AG04449 (cell line): ENCODE measurements around the gene ALG12.

Experiments
- CTCF ChIA-PET: fragments of 350-600 bp; formaldehyde crosslinking; extraction: SDS; loops from one replicate; lab custom pipeline; 2021; ENCODE audit warnings: antibody characterized with exemption; lab: Yijun Ruan, JAX
- POLR2A ChIA-PET: fragments of 400-600, 350-600 bp; formaldehyde crosslinking; extraction: SDS; loops from one replicate; lab custom pipeline; 2020; ENCODE audit warnings: antibody characterized with exemption, inconsistent platforms; lab: Yijun Ruan, JAX
- DNase-seq: peaks from one replicate; pipeline ENCODE4 v3.0.0-alpha.2; 2010; ENCODE audit warnings: low read depth, low spot score
- H3K4me3 ChIP-seq: 2 replicates; pipeline ENCODE4 v1.5.1; 2011; ENCODE audit warnings: low read depth, mild to moderate bottlenecking, control low read depth, low read length
- TF ChIP-seq, protein P1 (sequence below): IDR thresholded peaks from one replicate; pipeline ENCODE4 v1.5.1; 2011; ENCODE audit warnings: mild to moderate bottlenecking, moderate library complexity, low read length, control low read depth, inconsistent platforms; ENCODE audit not compliant: insufficient read depth; ENCODE audit errors: missing control alignments

Gene ALG12

GRCh38 chr22:49883294-49883640, 35.0 kb downstream of the ALG12 start:
- no peak overlapping the region for H3K4me3 ChIP-seq
- DNase-seq, result no peak
- ChIA-PET POLR2A (no interaction called here), CTCF (no interaction called here)
- TF ChIP-seq, protein P1, sequence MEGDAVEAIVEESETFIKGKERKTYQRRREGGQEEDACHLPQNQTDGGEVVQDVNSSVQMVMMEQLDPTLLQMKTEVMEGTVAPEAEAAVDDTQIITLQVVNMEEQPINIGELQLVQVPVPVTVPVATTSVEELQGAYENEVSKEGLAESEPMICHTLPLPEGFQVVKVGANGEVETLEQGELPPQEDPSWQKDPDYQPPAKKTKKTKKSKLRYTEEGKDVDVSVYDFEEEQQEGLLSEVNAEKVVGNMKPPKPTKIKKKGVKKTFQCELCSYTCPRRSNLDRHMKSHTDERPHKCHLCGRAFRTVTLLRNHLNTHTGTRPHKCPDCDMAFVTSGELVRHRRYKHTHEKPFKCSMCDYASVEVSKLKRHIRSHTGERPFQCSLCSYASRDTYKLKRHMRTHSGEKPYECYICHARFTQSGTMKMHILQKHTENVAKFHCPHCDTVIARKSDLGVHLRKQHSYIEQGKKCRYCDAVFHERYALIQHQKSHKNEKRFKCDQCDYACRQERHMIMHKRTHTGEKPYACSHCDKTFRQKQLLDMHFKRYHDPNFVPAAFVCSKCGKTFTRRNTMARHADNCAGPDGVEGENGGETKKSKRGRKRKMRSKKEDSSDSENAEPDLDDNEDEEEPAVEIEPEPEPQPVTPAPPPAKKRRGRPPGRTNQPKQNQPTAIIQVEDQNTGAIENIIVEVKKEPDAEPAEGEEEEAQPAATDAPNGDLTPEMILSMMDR, result no peak

DNA sequence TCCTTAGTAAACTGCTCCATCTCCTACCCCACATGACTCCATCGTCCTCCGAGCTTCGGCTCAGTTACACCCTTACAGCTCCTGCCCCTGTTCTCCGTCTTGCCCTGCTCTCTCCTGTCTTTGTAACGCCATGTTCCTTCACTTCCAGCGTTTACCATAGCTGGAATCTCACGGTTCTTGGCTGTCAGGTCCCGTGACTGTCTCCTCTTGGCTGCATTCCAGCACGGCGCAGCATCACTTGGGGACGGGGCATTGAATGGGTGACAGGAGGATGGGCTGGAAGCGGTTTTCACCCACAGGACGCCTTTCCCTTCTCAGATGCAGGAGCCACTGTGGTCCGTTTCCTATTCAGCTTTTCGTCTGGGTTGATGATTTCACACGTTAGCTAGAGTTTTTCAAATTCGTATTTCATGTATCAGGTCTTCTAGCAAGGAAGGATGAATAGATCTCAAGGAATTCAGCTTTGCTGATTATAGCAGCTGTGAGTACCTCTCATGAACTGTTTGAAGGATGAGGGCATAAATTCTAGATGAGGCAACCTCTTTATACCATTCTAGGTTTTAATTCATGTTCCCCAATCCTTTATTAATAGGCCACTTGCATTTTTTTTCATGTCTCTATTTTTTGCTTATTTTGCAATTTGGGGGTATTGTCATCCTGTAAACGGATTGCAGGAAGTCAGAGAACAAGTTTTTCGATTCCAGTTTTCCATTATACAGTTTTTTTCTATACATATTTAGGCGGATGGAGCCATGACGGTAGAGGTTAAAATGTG, 35.5 kb downstream of the ALG12 start:
- POLR2A ChIA-PET, result no interaction called here
- CTCF ChIA-PET, result interaction anchor here (0.8 kb wide), 1 partner anchor 54 kb away, joined by 3 read pairs; no protein-coding TSS in a partner anchor
- TF ChIP-seq, protein P1, result no peak
- DNase-seq, result no peak
- H3K4me3 ChIP-seq, result no peak overlapping the region

DNA sequence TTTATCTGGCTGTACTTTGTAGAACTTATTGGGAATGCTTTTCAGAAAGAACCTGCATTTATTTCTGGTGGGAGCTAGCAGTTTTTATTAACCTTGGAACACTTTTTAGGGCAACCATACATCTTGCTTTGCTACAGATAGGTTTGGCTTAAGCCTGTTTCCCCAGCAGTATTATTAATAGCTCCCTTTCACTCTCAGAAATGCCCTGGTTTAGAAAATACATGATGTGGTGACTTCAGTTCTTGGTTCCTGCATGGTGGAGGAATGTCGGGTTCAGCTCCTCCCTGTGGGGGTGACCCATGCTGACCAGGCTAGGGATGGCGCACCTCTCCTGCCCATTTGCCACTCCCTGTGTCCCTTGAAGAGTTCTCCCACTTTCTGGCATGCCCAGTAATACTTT, 36.4 kb downstream of the ALG12 start:
- ChIA-PET POLR2A (no interaction called here), CTCF (interaction anchor here (1.8 kb wide), 1 partner anchor 11 kb away, joined by 5 read pairs; no protein-coding TSS in a partner anchor)
- no peak for DNase-seq
- H3K4me3 ChIP-seq, result no peak overlapping the region
- TF ChIP-seq, protein P1, result no peak

DNA sequence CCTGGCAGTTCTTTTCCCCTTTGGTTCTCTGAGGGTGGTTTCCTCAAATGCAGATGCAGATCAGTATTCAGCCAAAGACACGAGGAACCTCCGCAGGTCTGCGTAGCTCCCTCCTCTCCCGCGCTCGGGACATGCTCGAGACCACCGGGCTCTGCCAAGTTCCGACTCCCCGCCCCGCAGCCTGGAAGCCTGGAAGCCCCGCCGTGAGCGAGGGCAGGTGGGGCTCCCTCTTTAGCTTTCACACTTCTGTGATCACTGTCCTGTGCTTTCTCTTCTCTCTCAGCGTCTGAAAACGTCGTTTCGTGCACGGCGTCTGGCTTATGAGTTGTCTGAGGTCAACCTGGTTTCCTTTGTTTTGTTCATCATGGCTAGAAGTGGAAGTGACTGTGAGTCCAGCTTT, 38.0 kb downstream of the ALG12 start:
- POLR2A ChIA-PET, result no interaction called here
- TF ChIP-seq, protein P1, result no peak
- no peak for DNase-seq
- no peak overlapping the region for H3K4me3 ChIP-seq
- CTCF ChIA-PET, result interaction anchor here (1.1 to 1.8 kb wide), 2 partner anchors 9 kb away, joined by 3 to 5 read pairs; no protein-coding TSS in a partner anchor

DNA sequence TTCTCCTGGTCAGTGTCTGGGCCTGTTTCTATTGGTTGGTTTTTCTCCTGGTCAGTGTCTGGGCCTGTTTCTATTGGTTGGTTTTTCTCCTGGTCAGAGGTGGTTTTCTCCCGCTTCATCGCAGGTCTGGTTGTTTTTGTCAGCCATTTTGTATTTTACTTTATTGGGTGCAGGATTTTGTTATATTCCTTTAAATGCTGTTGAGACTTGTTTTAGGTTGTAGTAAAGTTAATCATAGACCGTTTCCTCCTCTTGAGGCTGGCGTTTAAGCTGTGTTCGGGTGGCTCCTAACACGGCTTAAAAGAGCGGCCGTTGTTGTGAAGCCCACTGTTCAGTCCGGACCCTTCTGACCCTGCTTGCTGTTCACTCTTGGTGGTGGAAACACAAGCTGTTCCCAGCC, 38.4 kb downstream of the ALG12 start:
- TF ChIP-seq, protein P1, result no peak
- ChIA-PET CTCF (interaction anchor here (1.1 kb wide), 1 partner anchor 9 kb away, joined by 3 read pairs; no protein-coding TSS in a partner anchor), POLR2A (no interaction called here)
- no peak for DNase-seq
- no peak overlapping the region for H3K4me3 ChIP-seq

DNA sequence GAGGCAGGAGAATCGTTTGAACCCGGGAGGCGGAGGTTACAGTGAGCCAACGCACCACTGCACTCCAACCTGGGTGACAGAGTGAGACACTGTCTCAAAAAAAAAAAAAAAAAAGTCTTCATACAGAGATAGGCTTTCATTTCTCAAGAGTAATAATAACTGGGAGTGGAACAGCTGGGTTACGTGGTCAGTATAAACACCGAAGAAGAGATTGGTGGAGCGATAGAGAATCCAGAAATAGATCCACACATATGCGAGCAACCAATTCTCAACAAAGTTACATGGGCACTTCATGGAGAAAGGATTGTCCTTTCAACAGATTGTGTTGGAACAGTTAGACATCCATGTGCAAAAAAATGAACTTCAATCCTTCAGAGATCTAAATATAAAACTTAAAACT, 40.0 kb downstream of the ALG12 start:
- no peak for DNase-seq
- H3K4me3 ChIP-seq, result no peak overlapping the region
- ChIA-PET POLR2A (no interaction called here), CTCF (no interaction called here)
- TF ChIP-seq, protein P1, result no peak
